ENCODE data around the gene WDR37.

The WDR37 gene

GRCh38 chr10:1179346-1180070 is 123.3 kb downstream of the WDR37 start:
- Histone ChIP-seq H3K4me3 (ENCODE audit: low read depth, low read length) (no peak overlapping the region), H3K4me1 (ENCODE audit: control insufficient read depth, insufficient read depth, low read length) (no peaks in the 10 kb centered on the region), H3K36me3 (ENCODE audit: control insufficient read depth in 2 of 2, insufficient read depth in 1 of 2, low read length in 2 of 2) (no peaks in the 10 kb centered on the region), H3K27ac (ENCODE audit: extremely low read depth, low read depth, low read length) (no peak overlapping the region), H3K9me3 (ENCODE audit: control insufficient read depth, insufficient read depth, low read depth, low read length) (no peaks in the 10 kb centered on the region)
- TF ChIP-seq HIC1 (tag by site-specific recombination; IDR thresholded peaks at IDR 0.05) (no peak), ZNF792 (tag by site-specific recombination; IDR thresholded peaks at IDR 0.05) (no peak), ZNF19 (tag by site-specific recombination; IDR thresholded peaks at IDR 0.05; ENCODE audit: low read depth) (no peak), ZBTB21 (tag by site-specific recombination; IDR thresholded peaks at IDR 0.05) (no peak), ZNF707 (tag by site-specific recombination; IDR thresholded peaks at IDR 0.05) (no peak), ZNF112 (tag by site-specific recombination; IDR thresholded peaks at IDR 0.05) (no peak), ZNF148 (tag by site-specific recombination; IDR thresholded peaks at IDR 0.05; ENCODE audit: borderline replicate concordance) (no peak), ZSCAN23 (tag by site-specific recombination; IDR thresholded peaks at IDR 0.05) (no peak), PRDM10 (tag by site-specific recombination; IDR thresholded peaks at IDR 0.05) (no peak), ZNF785 (tag by site-specific recombination; IDR thresholded peaks at IDR 0.05) (no peak), ZNF266 (tag by site-specific recombination; IDR thresholded peaks at IDR 0.05; ENCODE audit: low read depth) (no peak), ZNF280D (tag by site-specific recombination; IDR thresholded peaks at IDR 0.05) (no peak), PRDM4 (tag by site-specific recombination; IDR thresholded peaks at IDR 0.05) (no peak), ZNF121 (tag by site-specific recombination; IDR thresholded peaks at IDR 0.05) (no peak), ZNF513 (tag by site-specific recombination; IDR thresholded peaks at IDR 0.05) (no peak), ZBTB44 (tag by site-specific recombination; IDR thresholded peaks at IDR 0.05) (no peak), ZFP3 (tag by site-specific recombination; IDR thresholded peaks at IDR 0.05; ENCODE audit: low read depth) (no peak), ZFP37 (tag by site-specific recombination; IDR thresholded peaks at IDR 0.05) (no peak), ZNF660 (tag by site-specific recombination; IDR thresholded peaks at IDR 0.05) (no peak), SCRT2 (tag by site-specific recombination; IDR thresholded peaks at IDR 0.05) (no peak)
- ChIA-PET CTCF (interaction anchor here (1.0 to 1.2 kb wide), 2 partner anchors 65 to 957 kb away, joined by 3 to 4 read pairs; no protein-coding TSS in a partner anchor), POLR2A (no interaction called here)

All from HEK293 (cell line).